AG09309 (cell line): Measurements from ENCODE around the gene PC.

ENCODE experiments used
- DNase-seq: peaks from one replicate; pipeline ENCODE4 v3.0.0-alpha.2; 2010; ENCODE audit warnings: low read depth
- H3K4me3 ChIP-seq: 2 replicates; pipeline ENCODE4 v1.5.1; 2011; ENCODE audit warnings: mild to moderate bottlenecking, low read depth, low read length, moderate library complexity; ENCODE audit not compliant: control insufficient read depth
- TF ChIP-seq, protein P1 (sequence below): IDR thresholded peaks from 2 replicates; pipeline ENCODE4 v1.5.1; 2011; ENCODE audit warnings: mild to moderate bottlenecking, low read depth, low read length, inconsistent platforms; ENCODE audit not compliant: insufficient read depth, control insufficient read depth; ENCODE audit errors: missing control alignments

The PC gene

DNA sequence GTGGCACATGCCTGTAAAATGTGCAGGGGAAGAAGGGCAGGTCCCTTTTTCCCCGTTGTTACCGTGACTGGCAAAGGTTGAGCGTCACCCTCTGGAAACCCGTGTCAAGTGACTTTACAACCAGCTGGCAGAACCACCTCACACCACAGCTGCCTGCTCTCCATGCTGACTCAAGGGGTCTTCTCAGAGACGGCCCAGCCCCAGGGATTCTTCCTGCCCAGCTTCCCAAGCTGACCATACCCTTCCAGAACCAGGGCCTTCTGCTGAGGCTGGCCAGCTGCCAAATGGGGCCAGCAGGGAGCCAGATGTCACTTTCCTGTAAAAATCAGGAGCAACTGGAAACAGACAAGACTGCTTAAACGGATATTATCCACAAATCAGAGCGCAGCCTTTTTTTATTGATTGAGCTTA, 6.3 kb downstream of the PC start:
- no peak overlapping the region for H3K4me3 ChIP-seq
- TF ChIP-seq, protein P1, sequence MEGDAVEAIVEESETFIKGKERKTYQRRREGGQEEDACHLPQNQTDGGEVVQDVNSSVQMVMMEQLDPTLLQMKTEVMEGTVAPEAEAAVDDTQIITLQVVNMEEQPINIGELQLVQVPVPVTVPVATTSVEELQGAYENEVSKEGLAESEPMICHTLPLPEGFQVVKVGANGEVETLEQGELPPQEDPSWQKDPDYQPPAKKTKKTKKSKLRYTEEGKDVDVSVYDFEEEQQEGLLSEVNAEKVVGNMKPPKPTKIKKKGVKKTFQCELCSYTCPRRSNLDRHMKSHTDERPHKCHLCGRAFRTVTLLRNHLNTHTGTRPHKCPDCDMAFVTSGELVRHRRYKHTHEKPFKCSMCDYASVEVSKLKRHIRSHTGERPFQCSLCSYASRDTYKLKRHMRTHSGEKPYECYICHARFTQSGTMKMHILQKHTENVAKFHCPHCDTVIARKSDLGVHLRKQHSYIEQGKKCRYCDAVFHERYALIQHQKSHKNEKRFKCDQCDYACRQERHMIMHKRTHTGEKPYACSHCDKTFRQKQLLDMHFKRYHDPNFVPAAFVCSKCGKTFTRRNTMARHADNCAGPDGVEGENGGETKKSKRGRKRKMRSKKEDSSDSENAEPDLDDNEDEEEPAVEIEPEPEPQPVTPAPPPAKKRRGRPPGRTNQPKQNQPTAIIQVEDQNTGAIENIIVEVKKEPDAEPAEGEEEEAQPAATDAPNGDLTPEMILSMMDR: no peak
- DNase-seq: no peak

GRCh38 chr11:66951135-66951534, 7.0 kb downstream of the PC start:
- TF ChIP-seq, protein P1: no peak
- DNase-seq: no peak

DNA sequence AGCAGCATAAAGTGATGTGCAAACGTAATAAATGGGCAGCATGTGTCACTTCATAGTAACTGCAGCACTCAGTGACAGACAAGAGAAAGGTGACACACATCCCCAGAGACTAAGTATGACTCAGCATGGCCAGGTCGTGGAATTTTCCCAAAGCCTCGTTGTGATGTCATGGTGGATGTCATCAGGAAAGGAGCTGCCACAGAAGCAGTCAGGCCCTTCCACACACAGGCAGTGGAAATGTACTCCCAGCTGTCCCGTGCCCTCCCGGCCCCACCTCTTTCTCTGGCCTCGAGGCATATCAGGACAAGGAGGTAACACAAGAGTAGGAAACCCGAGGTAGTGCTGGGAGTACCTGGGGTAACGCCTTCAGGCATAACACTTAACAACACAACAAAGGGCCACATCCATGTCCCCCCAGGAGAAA, 8.1 kb downstream of the PC start:
- no peak for DNase-seq
- TF ChIP-seq, protein P1: no peak
- H3K4me3 ChIP-seq: no peak overlapping the region

More at GRCh38 chr11:66951135-66951534, 7.0 kb downstream of the PC start:
- H3K4me3 ChIP-seq: no peak overlapping the region

DNA sequence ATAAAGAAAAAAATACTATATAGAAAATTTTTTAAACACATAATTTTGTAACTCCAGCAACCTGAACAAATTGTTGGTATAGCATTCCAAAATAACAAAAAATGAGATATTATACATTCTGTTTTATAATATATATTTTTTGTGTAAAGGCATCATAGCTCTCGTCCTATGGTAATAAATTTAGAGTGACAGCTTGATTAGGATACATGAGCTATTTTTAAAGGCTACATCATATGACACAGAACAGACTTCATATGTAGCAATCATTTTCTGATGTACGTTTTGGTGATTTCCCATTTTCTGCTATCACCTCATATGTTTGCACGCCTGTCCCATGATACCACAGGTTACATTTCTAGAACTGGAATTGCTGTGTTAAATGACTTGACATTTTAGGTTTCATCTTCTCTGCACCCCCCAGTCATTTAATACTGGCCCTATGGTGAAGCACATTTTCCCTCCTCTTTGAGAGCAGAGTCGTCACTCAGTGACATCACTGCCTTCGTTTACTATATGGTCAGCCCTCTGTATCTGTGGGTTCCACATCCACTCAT, 19.5 kb downstream of the PC start:
- TF ChIP-seq, protein P1: no peak
- H3K4me3 ChIP-seq: no peak overlapping the region
- no peak for DNase-seq

DNA sequence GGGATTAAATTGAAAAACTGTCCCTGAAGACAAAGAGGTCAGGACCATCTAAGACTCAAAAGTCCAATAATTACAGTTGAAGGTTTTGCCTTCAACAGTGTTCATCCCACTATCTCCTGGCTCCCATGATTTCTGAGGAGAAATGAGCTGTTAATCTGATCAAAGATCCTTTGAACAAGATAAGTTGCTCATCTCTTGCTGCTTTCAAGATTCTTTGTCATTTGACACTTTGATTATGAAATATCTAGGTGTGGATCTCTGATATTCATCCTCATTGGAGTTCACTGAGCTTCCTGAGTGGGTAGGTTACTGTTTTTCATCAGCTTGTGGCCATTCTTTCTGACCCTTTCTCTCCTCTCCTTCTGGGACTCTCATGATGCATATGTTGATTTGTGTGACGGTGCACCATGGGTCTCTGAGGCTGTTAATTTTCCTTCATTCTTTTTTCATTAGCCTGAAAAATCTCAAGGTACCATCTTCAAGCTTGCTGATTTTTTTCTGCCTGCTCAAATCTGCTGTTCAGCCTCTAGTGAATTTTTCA, 20.9 kb downstream of the PC start:
- TF ChIP-seq, protein P1: no peak
- H3K4me3 ChIP-seq: no peak overlapping the region
- no peak for DNase-seq

- TF ChIP-seq, protein P1: no peak
- H3K4me3 ChIP-seq: no peak overlapping the region
- DNase-seq: peak; percentile 90
Measured at GRCh38 chr11:66936311-66936711, 21.9 kb downstream of the PC start.
